D721Med (cell line): ENCODE data around the gene SIK3.
A peak's percentile ranks its signal among the peaks of the same experiment; 100 is the strongest.

ENCODE experiments used
- DNase-seq: peaks from one replicate; pipeline ENCODE4 v3.0.0; 2011; ENCODE audit warnings: low spot score; ENCODE audit not compliant: insufficient read length
- FAIRE-seq: peaks from 2 replicates; lab custom pipeline; 2011; peaks lifted over from hg19 to GRCh38; lab: Jason Lieb, UNC
- TF ChIP-seq, protein P1 (sequence below): IDR thresholded peaks from 2 replicates; pipeline ENCODE4 v1.5.1; 2012; ENCODE audit warnings: mild to moderate bottlenecking, control low read depth; ENCODE audit not compliant: insufficient read depth; ENCODE audit errors: missing control alignments

Gene SIK3

DNA sequence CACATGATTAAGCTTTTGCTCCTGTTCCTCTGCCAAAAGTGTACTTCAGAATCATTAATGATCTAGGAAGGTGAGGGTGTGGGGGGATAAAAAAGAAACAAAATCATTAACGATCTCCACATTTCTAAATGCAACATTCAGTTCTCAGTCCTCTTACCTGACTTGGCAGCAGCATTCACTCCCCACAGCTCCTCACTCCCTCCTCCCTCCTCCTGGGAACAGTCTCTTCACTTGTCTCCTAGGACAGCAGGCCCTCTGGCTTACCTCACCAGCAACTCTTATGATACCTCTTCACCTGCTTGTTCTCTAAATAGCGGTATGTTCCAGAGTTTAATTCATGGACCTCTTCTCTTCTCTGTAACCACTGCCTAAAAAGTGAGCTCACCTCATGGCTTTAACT, 204.3 kb downstream of the SIK3 start:
- TF ChIP-seq, protein P1, sequence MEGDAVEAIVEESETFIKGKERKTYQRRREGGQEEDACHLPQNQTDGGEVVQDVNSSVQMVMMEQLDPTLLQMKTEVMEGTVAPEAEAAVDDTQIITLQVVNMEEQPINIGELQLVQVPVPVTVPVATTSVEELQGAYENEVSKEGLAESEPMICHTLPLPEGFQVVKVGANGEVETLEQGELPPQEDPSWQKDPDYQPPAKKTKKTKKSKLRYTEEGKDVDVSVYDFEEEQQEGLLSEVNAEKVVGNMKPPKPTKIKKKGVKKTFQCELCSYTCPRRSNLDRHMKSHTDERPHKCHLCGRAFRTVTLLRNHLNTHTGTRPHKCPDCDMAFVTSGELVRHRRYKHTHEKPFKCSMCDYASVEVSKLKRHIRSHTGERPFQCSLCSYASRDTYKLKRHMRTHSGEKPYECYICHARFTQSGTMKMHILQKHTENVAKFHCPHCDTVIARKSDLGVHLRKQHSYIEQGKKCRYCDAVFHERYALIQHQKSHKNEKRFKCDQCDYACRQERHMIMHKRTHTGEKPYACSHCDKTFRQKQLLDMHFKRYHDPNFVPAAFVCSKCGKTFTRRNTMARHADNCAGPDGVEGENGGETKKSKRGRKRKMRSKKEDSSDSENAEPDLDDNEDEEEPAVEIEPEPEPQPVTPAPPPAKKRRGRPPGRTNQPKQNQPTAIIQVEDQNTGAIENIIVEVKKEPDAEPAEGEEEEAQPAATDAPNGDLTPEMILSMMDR: no peak
- FAIRE-seq (no peak), DNase-seq (no peak)

DNA sequence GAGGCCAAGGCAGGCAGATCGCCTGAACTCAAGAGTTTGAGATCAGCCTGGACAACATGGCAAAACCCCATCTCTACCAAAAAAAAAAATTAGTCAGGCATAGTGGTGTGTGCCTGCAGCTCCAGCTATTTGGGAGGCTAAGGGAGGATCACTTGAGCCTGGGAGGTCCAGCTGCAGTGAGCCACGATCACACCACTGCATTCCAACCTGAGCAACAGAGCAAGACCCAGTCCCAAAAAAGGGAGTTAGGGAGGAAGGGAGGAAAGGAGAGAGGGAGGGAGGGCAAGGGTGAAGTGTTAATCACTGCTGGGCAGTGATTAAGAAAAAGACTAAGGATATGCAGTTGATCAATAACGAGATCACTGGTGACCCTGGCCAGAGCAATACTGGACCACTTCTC, 204.8 kb downstream of the SIK3 start:
- TF ChIP-seq, protein P1: no peak
- DNase-seq (no peak), FAIRE-seq (no peak)

DNA sequence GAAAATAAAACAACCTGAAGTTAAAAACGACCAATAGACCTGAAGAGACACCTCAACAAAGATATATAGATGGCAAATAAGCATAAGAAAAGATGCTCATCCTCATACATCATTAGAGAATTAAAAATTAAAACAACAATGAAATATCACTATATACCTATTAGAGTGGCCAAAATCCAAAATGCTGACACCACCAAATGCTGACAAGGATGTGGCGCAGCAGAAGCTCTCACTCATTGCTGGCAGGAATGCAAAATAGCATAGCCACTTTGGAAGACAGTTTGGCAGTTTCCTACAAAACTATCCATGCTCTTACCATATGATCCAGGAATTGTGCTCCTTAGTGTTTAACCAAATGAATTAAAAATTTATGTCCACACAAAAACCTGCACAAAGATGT, 205.9 kb downstream of the SIK3 start:
- TF ChIP-seq, protein P1: no peak
- DNase-seq (no peak), FAIRE-seq (no peak)

DNA sequence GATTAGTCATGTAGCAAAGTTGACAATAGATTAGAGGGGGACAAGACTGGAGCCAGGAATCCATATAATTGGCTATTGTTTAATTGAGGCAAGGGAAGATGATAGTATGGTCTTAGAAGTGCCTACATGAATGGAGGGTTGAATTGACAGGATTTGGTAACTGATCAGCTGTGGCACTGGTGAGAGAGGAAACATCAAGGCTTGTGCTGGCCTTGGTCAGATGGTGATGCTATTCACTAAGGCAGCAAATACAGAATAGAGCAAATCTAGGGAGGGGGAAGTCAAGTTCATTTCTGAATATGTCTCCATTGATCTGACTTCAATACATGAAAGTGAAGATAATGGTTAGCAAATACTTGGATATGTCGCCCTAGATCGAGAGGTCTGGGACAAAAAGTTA, 206.5 kb downstream of the SIK3 start:
- no peak for FAIRE-seq
- TF ChIP-seq, protein P1: no peak
- DNase-seq: no peak

DNA sequence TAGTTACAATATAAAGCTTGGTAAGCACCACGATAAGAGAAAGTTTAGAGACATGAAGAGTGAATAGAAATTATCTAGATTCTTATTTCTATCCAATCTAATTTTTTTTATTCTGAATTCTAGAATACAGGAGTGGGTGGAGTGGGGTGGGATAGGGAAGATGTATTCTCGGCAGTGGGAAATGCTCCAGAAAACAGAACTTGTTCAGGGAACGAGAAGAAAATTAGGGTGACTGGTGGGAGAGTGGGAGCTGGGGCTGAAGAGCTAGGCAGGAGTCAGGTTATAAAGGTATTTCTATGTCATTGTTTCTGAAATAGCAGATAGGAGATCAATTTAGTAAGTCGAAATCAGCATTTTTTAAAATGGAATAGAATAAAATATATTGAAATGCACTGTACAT, 207.6 kb downstream of the SIK3 start:
- TF ChIP-seq, protein P1: no peak
- FAIRE-seq (no peak), DNase-seq (no peak)

DNA sequence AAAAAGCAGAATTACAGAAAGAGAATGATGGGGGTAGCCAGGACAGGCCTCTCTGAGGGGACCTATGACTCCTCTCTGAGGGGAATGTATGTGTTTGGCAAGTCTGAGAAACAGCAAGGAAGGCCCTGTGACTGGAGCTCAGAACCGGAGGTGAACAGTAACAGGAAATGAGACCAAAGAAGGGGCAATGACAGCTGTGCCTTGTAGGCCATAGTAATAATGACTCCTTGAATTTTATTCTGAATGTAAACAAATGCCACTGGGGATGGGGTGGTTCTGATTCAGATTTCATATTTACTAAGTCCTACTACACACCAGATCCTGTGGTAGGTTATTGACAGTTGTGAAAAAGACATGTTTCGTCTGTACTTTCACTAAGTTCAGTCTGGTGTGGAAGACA, 208.0 kb downstream of the SIK3 start:
- TF ChIP-seq, protein P1: no peak
- no peak for FAIRE-seq
- DNase-seq: no peak

DNA sequence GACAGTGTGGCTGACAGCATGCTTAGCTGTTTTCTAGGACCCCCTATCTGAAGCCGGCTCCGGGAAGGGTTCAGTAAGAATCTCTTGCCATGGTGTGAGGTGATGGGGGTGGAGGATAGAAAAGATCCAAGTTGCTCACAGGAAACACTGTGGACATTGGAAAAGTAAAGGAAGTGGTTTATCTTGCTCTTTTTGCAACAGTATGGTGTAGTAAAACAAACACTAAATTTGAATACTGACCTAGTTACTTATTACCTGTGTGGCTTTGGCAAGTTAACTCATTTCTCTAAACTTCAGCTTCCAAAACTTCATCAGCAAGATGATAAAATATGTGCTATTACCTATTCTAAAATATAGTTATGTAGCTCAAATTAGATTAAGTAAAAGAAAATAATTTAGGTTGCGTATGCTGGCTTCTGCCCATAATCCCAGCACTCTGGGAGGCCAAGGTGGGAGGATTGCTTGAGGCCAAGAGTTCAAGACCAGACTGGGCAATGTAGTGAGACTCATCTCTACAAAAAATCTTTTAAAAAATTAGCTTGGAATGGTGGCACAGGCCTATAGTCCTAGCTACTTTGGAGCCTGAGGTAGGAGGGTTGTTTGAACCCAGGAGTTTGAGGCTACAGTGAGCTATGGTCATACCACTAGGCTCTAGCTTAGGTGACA, 209.2 kb downstream of the SIK3 start:
- TF ChIP-seq, protein P1: no peak
- DNase-seq (no peak), FAIRE-seq (peak; percentile 21)
